ENCODE measurements around the gene PRRC2B. TPM values are rescaled to one million over a fixed set of nuclear protein-coding genes. Genes with fewer than 3 reads are reported as not detected.

Gene PRRC2B
- total RNA-seq, 1 experiment from 2014 or later, result 219 TPM

DNA sequence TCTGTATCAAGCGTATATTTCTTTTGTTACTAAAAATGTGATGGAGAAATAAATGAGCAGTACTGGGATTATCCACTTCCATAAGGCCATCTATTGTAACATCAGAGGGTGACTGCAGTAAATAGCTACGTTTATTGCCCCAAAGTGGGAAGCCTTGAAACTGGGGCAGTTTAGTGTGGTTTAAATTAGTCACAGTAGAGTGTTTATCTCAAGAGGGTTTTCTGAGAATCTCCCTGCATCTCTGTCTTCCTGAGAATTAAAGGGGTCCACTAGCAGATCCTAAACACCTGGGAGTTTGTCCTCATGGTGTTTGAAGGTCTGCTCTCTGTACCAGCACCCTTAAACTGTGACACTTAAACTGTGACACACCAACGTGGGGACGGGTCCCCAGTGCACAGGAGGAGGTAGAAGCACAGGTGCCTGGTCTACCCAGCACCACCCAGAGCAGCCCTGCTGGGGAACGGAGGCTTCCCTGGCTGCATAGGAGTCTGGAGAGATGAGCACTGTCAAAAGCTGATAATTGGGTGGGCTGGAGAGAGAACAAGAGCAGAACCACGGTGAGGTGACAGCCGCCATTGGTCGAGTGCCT is 25.2 kb downstream of the PRRC2B start:
- Histone ChIP-seq H3K27me3 (replicated peaks; ENCODE audit: control insufficient read depth, insufficient read depth, low read length) (no peaks in the 10 kb centered on the region), H3K36me3 (ENCODE audit: control insufficient read depth, insufficient read depth, low read length) (no peaks in the 10 kb centered on the region; the same call in 1 of the 2 replicates), H3K4me1 (peaks cover 16% of the 10 kb centered on the region), H3K4me3 (ENCODE audit: low read depth, low read length) (no peak overlapping the region), H3K9me3 (no peaks in the 10 kb centered on the region)
- H3K36me3 Mint-ChIP-seq (ENCODE audit: insufficient read depth, unreplicated experiment), result peaks cover 81% of the 10 kb centered on the region
- no peaks in the 10 kb centered on the region for H3K9me3 Mint-ChIP-seq (ENCODE audit: unreplicated experiment)
- H3K27me3 Mint-ChIP-seq (ENCODE audit: insufficient read depth, unreplicated experiment), result no peaks in the 10 kb centered on the region
- peak overlapping the region; percentile 65 for H3K27ac Mint-ChIP-seq (ENCODE audit: unreplicated experiment)
- ChIA-PET POLR2A (interaction anchor here (1.4 kb wide), 1 partner anchor 46 kb away, joined by 7 read pairs; no protein-coding TSS in a partner anchor), CTCF (interaction anchor here (0.6 kb wide), 1 partner anchor 59 kb away, joined by 3 read pairs; no protein-coding TSS in a partner anchor)
- TF ChIP-seq, protein P1, sequence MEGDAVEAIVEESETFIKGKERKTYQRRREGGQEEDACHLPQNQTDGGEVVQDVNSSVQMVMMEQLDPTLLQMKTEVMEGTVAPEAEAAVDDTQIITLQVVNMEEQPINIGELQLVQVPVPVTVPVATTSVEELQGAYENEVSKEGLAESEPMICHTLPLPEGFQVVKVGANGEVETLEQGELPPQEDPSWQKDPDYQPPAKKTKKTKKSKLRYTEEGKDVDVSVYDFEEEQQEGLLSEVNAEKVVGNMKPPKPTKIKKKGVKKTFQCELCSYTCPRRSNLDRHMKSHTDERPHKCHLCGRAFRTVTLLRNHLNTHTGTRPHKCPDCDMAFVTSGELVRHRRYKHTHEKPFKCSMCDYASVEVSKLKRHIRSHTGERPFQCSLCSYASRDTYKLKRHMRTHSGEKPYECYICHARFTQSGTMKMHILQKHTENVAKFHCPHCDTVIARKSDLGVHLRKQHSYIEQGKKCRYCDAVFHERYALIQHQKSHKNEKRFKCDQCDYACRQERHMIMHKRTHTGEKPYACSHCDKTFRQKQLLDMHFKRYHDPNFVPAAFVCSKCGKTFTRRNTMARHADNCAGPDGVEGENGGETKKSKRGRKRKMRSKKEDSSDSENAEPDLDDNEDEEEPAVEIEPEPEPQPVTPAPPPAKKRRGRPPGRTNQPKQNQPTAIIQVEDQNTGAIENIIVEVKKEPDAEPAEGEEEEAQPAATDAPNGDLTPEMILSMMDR (IDR thresholded peaks at IDR 0.05; ENCODE audit: insufficient read depth in 1 of 2, low read depth in 1 of 2, low read length in 1 of 2, severe bottlenecking in 1 of 2, unreplicated experiment in 1 of 2), result no peak
- H3K4me3 Mint-ChIP-seq (ENCODE audit: unreplicated experiment), result no peak overlapping the region
- intact Hi-C loops (cut with micrococcal nuclease; ENCODE audit: unreplicated experiment), result loop anchor here (5.0 kb wide), 1 partner anchor 52 kb away; no protein-coding TSS in a partner anchor
- no TSS peak for BruUV-seq (replicated peaks)
- no peak for DNase-seq
- H3K4me1 Mint-ChIP-seq (ENCODE audit: low read depth, unreplicated experiment), result peaks cover 55% of the 10 kb centered on the region

DNA sequence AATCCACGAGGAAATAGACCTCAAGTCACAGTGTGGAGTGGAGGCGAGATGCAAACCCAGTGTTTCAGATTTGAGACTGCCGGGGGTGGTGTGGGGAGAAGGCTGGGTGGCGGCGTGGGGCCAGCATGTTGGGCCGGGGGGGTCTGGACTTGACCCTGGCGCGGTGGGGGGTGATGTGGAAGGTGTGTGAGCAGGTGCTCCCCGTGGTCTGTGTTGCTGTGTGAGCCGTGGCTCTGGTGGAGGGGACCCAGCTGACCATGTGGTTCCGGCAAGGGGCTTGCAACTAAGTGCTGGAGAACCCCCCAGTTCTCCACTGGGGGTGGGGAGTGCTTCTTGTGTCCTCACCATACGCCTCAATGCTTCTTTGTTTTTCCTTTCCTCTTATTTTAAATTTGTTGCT is 25.8 kb downstream of the PRRC2B start:
- H3K9me3 ChIP-seq, result no peaks in the 10 kb centered on the region
- intact Hi-C loops (cut with micrococcal nuclease; ENCODE audit: unreplicated experiment), result loop anchor here (5.0 kb wide), 1 partner anchor 52 kb away; no protein-coding TSS in a partner anchor
- H3K9me3 Mint-ChIP-seq (ENCODE audit: unreplicated experiment), result no peaks in the 10 kb centered on the region
- TF ChIP-seq, protein P1 (IDR thresholded peaks at IDR 0.05; ENCODE audit: insufficient read depth in 1 of 2, low read depth in 1 of 2, low read length in 1 of 2, severe bottlenecking in 1 of 2, unreplicated experiment in 1 of 2), result no peak
- no peaks in the 10 kb centered on the region; the same call in 1 of the 2 replicates for H3K36me3 ChIP-seq (ENCODE audit: control insufficient read depth, insufficient read depth, low read length)
- H3K36me3 Mint-ChIP-seq (ENCODE audit: insufficient read depth, unreplicated experiment), result peaks cover 81% of the 10 kb centered on the region
- CTCF ChIA-PET, result no interaction called here
- H3K4me1 Mint-ChIP-seq (ENCODE audit: low read depth, unreplicated experiment), result peaks cover 55% of the 10 kb centered on the region
- POLR2A ChIA-PET, result no interaction called here
- H3K4me3 Mint-ChIP-seq (ENCODE audit: unreplicated experiment), result no peak overlapping the region
- H3K4me3 ChIP-seq (ENCODE audit: low read depth, low read length), result no peak overlapping the region
- H3K27me3 Mint-ChIP-seq (ENCODE audit: insufficient read depth, unreplicated experiment), result no peaks in the 10 kb centered on the region
- DNase-seq, result no peak
- H3K27me3 ChIP-seq (replicated peaks; ENCODE audit: control insufficient read depth, insufficient read depth, low read length), result no peaks in the 10 kb centered on the region
- H3K27ac Mint-ChIP-seq (ENCODE audit: unreplicated experiment), result peak overlapping the region; percentile 50
- H3K4me1 ChIP-seq, result peaks cover 16% of the 10 kb centered on the region
- no TSS peak for BruUV-seq (replicated peaks)

DNA sequence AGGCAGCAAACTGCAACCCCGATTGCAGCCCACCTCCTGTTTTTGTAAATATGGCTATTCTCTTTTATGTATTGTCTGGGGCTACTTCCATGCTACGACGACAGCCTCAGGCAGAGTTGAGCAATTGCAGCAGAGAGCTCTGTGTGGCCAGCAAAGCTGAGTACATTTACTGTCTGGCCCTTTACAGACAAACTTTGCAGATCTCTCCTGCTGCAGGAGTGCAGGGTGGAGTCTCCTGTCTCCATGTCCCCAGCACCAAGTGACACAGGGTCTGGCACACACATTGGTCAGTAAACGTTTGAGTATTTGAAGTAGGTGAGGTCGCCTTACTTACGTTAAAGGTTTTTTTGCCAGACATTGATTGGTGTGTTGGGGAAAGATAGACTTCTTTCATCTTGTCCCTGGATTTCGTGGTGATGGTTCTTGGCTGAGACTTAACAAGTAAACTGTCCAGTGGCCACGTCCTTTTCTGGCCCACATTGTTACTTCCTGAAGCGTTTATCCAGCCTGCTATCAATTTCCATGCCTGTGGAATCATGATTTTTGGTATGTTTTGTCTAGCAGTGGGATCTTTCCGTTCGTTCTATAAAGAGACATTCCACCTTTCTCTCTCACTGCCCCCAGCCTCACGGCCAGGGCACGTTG is 27.2 kb downstream of the PRRC2B start:
- H3K27ac Mint-ChIP-seq (ENCODE audit: unreplicated experiment), result peak overlapping the region; percentile 31
- DNase-seq, result peak in 1 of 2 experiments; percentile 44
- no peaks in the 10 kb centered on the region for H3K27me3 Mint-ChIP-seq (ENCODE audit: insufficient read depth, unreplicated experiment)
- intact Hi-C loops (cut with micrococcal nuclease; ENCODE audit: unreplicated experiment), result no loop called here
- POLR2A ChIA-PET, result no interaction called here
- Histone ChIP-seq H3K4me3 (ENCODE audit: low read depth, low read length) (no peak overlapping the region), H3K9me3 (no peaks in the 10 kb centered on the region), H3K27me3 (replicated peaks; ENCODE audit: control insufficient read depth, insufficient read depth, low read length) (no peaks in the 10 kb centered on the region), H3K4me1 (peaks cover 16% of the 10 kb centered on the region), H3K36me3 (ENCODE audit: control insufficient read depth, insufficient read depth, low read length) (peaks cover 1% of the 10 kb centered on the region)
- H3K4me1 Mint-ChIP-seq (ENCODE audit: low read depth, unreplicated experiment), result peaks cover 51% of the 10 kb centered on the region
- BruUV-seq (replicated peaks), result no TSS peak
- H3K4me3 Mint-ChIP-seq (ENCODE audit: unreplicated experiment), result no peak overlapping the region
- H3K9me3 Mint-ChIP-seq (ENCODE audit: unreplicated experiment), result no peaks in the 10 kb centered on the region
- peaks cover 82% of the 10 kb centered on the region for H3K36me3 Mint-ChIP-seq (ENCODE audit: insufficient read depth, unreplicated experiment)
- TF ChIP-seq, protein P1 (IDR thresholded peaks at IDR 0.05; ENCODE audit: insufficient read depth in 1 of 2, low read depth in 1 of 2, low read length in 1 of 2, severe bottlenecking in 1 of 2, unreplicated experiment in 1 of 2), result no peak
- CTCF ChIA-PET, result interaction anchor here (0.8 kb wide), 1 partner anchor 48 kb away, joined by 3 read pairs; no protein-coding TSS in a partner anchor
